HG03159 (cell line): ENCODE measurements around the gene QRICH1.
"Not testable (repeated sequence)": the region's sequence is repeated elsewhere in the genome, so short reads cannot be mapped to it uniquely, and the experiment has no call there.

ENCODE experiments used
- ATAC-seq: cut with Tn5 transposase; IDR thresholded peaks from one replicate; pipeline ENCODE4 v1.9.1; 2021; ENCODE audit warnings: mild to moderate bottlenecking, moderate library complexity; ENCODE audit not compliant: unreplicated experiment

Gene QRICH1

GRCh38 chr3:49018707-49019006, 75.2 kb downstream of the QRICH1 start:
- ATAC-seq: no peak

GRCh38 chr3:49017971-49018706, 75.7 kb downstream of the QRICH1 start, which contains the start of gene DALRD3:
Gene DALRD3 (minus strand): TSS chr3:49018580. CDS start chr3:49018564, 16 bp downstream.
- ATAC-seq: no peak

- ATAC-seq: no peak
Observed at GRCh38 chr3:49017229-49017970, 76.5 kb downstream of the QRICH1 start.

- ATAC-seq: no peak
Observed at GRCh38 chr3:49016414-49017228, 77.2 kb downstream of the QRICH1 start.

DNA sequence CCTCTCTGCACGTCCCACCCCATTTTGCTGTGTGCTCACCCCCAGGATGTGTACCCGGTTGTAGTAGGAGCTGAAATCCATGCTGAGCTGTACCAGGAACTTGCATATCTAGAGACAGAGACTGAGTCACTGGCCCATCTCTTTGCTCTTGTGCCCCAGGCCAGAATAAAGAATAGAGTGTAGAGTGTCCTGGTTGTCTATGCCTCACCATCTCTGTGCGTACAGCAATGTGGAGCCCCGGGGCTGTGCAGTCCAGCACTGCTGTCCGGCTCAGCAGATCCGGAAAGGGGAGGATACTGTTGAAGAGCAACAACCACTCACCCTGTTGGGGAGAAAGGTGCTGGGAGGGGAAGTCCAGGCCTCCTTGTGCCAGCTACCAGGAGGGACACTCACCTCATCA, 78.1 kb downstream of the QRICH1 start:
- no peak for ATAC-seq

- ATAC-seq: no peak
Observed at GRCh38 chr3:49015072-49015471, 78.8 kb downstream of the QRICH1 start.

- ATAC-seq: no peak
Observed at GRCh38 chr3:49013738-49014660, 79.9 kb downstream of the QRICH1 start.

DNA sequence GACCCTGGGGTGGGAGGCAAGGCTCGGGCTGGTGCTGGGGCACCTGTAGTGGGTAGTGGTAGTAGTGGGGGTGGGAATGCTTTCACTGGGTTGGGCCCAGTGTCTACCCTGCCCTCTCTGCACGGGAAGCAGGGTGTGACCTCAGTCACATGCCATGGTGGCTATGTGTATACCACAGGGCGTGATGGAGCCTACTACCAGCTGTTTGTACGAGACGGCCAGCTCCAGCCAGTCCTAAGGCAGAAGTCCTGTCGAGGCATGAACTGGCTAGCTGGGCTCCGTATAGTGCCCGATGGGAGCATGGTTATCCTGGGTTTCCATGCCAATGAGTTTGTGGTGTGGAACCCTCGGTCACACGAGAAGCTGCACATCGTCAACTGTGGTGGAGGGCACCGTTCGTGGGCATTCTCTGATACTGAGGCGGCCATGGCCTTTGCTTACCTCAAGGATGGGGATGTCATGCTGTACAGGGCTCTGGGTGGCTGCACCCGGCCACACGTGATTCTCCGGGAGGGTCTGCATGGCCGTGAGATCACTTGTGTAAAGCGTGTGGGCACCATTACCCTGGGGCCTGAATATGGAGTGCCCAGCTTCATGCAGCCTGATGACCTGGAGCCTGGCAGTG, 80.6 kb downstream of the QRICH1 start:
- no peak for ATAC-seq

GRCh38 chr3:49012441-49013017, 81.3 kb downstream of the QRICH1 start:
- ATAC-seq: no peak

- ATAC-seq: no peak
Observed at GRCh38 chr3:49009396-49009795, 84.5 kb downstream of the QRICH1 start.

DNA sequence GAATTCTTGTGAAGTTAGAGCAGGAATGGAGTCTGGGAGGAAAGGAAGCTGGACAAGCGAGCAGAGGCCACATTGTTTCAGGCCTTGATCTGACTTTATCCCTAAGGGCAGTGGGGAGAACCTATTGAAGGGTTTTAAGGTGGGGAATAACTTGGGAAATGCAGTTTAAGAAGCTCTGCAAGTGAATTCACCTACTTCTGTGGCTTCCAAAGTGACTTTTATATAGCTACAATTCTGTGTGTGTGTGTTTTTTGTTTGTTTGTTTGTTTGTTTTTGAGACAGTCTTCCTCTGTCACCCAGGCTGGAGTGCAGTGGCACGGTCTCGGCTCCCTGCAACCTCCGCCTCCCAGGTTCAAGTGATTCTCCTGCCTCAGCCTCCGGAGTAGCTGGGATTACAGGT, 85.2 kb downstream of the QRICH1 start:
- not testable (repeated sequence) for ATAC-seq

DNA sequence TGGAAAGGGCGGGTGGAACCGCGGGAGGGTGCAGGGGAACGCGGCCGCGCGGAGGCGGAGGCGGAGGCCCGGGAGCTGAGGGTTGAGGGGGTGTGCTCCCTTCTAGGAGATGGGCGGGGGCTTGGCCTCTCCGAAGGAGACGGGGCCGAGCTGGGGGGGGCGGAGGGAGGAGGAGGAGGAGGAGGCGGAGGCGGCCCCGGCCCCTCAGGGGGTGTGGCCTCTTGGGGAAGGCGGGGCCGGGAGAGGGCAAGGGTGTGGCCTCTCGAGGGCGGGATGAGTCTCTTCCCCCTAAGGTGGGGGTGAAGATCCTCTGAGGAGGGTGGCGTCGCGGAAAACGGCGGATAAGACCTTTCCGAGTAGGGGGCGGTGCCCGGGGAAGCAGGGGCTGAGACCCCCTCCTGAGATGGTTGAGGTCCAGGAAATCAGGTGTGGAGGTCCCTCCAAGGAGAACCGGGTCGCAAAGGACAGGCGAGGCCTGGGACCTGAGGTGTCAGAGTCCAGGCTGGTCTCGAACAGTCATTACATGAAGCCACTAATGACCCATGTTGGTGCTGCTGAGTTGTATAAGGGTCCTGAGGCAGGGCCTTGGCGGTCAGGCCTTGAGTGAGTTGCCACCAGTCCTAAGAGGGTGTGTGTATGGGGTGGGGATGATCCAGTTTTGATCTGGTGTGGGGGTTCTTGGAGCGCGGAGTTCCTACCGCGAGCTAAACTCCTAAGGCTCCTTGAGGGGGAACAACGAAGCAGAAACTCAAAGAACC, 85.9 kb downstream of the QRICH1 start:
- peak; percentile 29 for ATAC-seq

- peak; percentile 84 for ATAC-seq
Observed at GRCh38 chr3:49007068-49007770, 86.7 kb downstream of the QRICH1 start, which contains the start of gene WDR6. Gene WDR6 (plus strand): TSS chr3:49007391. CDS start chr3:49007432, 41 bp downstream.

DNA sequence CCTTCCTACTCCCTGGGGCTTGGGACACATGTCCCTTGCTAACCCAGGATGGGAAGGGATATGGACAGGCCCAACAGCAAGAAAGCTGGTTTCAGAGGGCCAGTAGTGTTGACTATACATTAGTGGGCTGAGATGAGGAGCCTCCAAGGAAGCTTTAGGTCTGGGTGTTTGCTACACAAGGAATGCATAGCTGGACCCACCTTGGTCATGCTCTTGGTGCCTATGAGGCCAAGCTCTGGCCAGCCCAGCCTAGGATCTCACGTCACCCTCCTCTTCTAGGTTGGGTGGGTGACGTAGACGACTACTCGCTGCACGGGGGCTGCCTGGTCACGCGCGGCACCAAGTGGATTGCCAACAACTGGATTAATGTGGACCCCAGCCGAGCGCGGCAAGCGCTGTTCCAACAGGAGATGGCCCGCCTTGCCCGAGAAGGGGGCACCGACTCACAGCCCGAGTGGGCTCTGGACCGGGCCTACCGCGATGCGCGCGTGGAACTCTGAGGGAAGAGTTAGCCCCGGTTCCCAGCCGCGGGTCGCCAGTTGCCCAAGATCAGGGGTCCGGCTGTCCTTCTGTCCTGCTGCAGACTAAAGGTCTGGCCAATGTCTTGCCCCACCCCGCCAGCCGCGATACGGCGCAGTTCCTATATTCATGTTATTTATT, 87.3 kb downstream of the QRICH1 start:
- no peak for ATAC-seq

- no peak for ATAC-seq
Observed at GRCh38 chr3:49005998-49006397, 87.9 kb downstream of the QRICH1 start.

GRCh38 chr3:49005303-49005680, 88.6 kb downstream of the QRICH1 start:
- no peak for ATAC-seq

DNA sequence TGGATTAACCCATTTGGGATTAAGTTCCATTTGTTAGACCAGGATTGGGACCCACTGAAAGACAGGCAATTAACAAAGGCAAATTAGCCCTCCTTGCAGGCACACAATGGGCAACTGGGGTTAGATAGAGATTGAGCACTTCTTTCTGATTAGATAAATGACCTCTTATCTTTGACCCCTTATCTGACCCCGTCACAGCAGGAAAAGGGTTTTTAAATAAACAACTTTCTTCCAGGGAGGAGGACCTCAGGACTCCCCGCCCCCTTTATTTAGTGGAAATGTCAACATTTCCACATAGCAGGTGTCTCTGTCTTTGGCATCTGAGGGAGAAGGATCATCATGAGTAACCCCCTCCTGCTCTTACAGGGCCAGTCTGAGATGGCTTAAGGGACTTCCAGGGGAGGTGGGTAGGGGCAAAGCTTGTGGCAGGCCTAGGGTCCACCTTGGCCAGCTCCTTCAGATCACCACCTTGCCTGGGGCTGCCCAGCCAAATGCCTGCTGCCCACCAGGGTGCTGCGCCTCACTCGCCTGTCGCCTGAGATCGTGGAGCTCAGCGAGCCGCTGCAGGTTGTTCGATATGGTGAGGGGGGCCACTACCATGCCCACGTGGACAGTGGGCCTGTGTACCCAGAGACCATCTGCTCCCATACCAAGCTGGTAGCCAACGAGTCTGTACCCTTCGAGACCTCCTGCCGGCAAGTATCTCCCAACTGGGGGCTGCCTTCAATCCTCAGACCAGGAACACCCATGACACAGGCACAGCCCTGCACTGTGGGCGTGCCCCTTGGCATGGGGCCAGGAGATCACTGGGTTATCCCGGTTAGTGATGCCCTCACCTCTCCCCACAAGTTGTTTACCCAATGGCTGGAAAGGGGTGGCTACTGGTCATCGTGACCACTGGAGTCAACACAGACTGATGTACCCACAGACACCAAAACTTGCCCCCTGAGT, 89.2 kb downstream of the QRICH1 start:
- no peak for ATAC-seq
